Measurements from ENCODE around the gene ERAS.
A peak's percentile ranks its signal among the peaks of the same experiment; 100 is the strongest.
"Not testable (repeated sequence)": the region's sequence is repeated elsewhere in the genome, so short reads cannot be mapped to it uniquely, and the experiment has no call there.

ERAS gene

GRCh38 chrX:48831909-48832291, 5.6 kb downstream of the ERAS start:
- H3K4me3 ChIP-seq = no peak overlapping the region
- TF ChIP-seq EZH2 (IDR thresholded peaks at IDR 0.05) (no peak), POLR2AphosphoS5 (IDR thresholded peaks at IDR 0.05; ENCODE audit: borderline replicate concordance, low read depth, low read length) (no peak), FOXP2 (optimal IDR thresholded peaks at IDR 0.05; ENCODE audit: control extremely low read depth, extremely low read length, insufficient read depth) (no peak)
- no peak overlapping the region for H3K9ac ChIP-seq (ENCODE audit: insufficient read length)
- no peaks in the 10 kb centered on the region for H3K36me3 ChIP-seq (ENCODE audit: insufficient read depth, low read length)
- H3K9me3 ChIP-seq (ENCODE audit: low read depth, low read length) = no peaks in the 10 kb centered on the region
- H3K27ac ChIP-seq = no peak overlapping the region
- DNase-seq (ENCODE audit: low read depth, low spot score) = no peak

- TF ChIP-seq POLR2AphosphoS5 (IDR thresholded peaks at IDR 0.05; ENCODE audit: borderline replicate concordance, low read depth, low read length) = no peak
- H3K36me3 ChIP-seq (ENCODE audit: insufficient read depth, low read length) = no peaks in the 10 kb centered on the region
- H3K4me3 ChIP-seq = no peak overlapping the region
- H3K27ac ChIP-seq = no peak overlapping the region
- no peak for DNase-seq (ENCODE audit: low read depth, low spot score)
- no peaks in the 10 kb centered on the region for H3K9me3 ChIP-seq (ENCODE audit: low read depth, low read length)
- H3K9ac ChIP-seq (ENCODE audit: insufficient read length) = no peak overlapping the region
Measured at GRCh38 chrX:48833542-48834138, 7.3 kb downstream of the ERAS start.

GRCh38 chrX:48834383-48834709, 8.0 kb downstream of the ERAS start:
- H3K9me3 ChIP-seq (ENCODE audit: low read depth, low read length) = no peaks in the 10 kb centered on the region
- peak overlapping the region; percentile 79 for H3K4me3 ChIP-seq
- H3K9ac ChIP-seq (ENCODE audit: insufficient read length) = no peak overlapping the region
- TF ChIP-seq POLR2AphosphoS5 (IDR thresholded peaks at IDR 0.05; ENCODE audit: borderline replicate concordance, low read depth, low read length) = no peak
- TF ChIP-seq FOXP2 (optimal IDR thresholded peaks at IDR 0.05; ENCODE audit: control extremely low read depth, extremely low read length, insufficient read depth) = no peak
- no peak for TF ChIP-seq EZH2 (IDR thresholded peaks at IDR 0.05)
- H3K27ac ChIP-seq = no peak overlapping the region
- H3K36me3 ChIP-seq (ENCODE audit: insufficient read depth, low read length) = no peaks in the 10 kb centered on the region
- no peak for DNase-seq (ENCODE audit: low read depth, low spot score)

- TF ChIP-seq FOXP2 (optimal IDR thresholded peaks at IDR 0.05; ENCODE audit: control extremely low read depth, extremely low read length, insufficient read depth) = no peak
- TF ChIP-seq POLR2AphosphoS5 (IDR thresholded peaks at IDR 0.05; ENCODE audit: borderline replicate concordance, low read depth, low read length) = no peak
- TF ChIP-seq EZH2 (IDR thresholded peaks at IDR 0.05) = no peak
- H3K4me3 ChIP-seq = peak within 1 kb of the TSS; percentile 79
- no peak for DNase-seq (ENCODE audit: low read depth, low spot score)
- H3K27ac ChIP-seq = no peak within 1 kb of the TSS
- peak within 1 kb of the TSS; percentile 45 for H3K9ac ChIP-seq (ENCODE audit: insufficient read length)
- H3K36me3 ChIP-seq (ENCODE audit: insufficient read depth, low read length) = no peaks in the 10 kb centered on the region
- H3K9me3 ChIP-seq (ENCODE audit: low read depth, low read length) = no peaks in the 10 kb centered on the region
Measured at GRCh38 chrX:48835524-48836329, 9.4 kb downstream of the ERAS start, which contains the start of gene PCSK1N. Gene PCSK1N (minus strand): TSS chrX:48835610. CDS start chrX:48835532, 78 bp downstream.

- no peaks in the 10 kb centered on the region for H3K9me3 ChIP-seq (ENCODE audit: low read depth, low read length)
- H3K4me3 ChIP-seq = no peak overlapping the region
- H3K36me3 ChIP-seq (ENCODE audit: insufficient read depth, low read length) = no peaks in the 10 kb centered on the region
- TF ChIP-seq EZH2 (IDR thresholded peaks at IDR 0.05) = no peak
- TF ChIP-seq FOXP2 (optimal IDR thresholded peaks at IDR 0.05; ENCODE audit: control extremely low read depth, extremely low read length, insufficient read depth) = no peak
- no peak for TF ChIP-seq POLR2AphosphoS5 (IDR thresholded peaks at IDR 0.05; ENCODE audit: borderline replicate concordance, low read depth, low read length)
- no peak for DNase-seq (ENCODE audit: low read depth, low spot score)
- no peak overlapping the region for H3K27ac ChIP-seq
- no peak overlapping the region for H3K9ac ChIP-seq (ENCODE audit: insufficient read length)
Measured at GRCh38 chrX:48839686-48840085, 13.4 kb downstream of the ERAS start.

- Histone ChIP-seq H3K9me3 (ENCODE audit: low read depth, low read length) (no peaks in the 10 kb centered on the region), H3K27ac (no peak overlapping the region), H3K4me3 (no peak overlapping the region), H3K36me3 (ENCODE audit: insufficient read depth, low read length) (no peaks in the 10 kb centered on the region), H3K9ac (ENCODE audit: insufficient read length) (no peak overlapping the region)
- TF ChIP-seq EZH2 (IDR thresholded peaks at IDR 0.05) (no peak), FOXP2 (optimal IDR thresholded peaks at IDR 0.05; ENCODE audit: control extremely low read depth, extremely low read length, insufficient read depth) (no peak), POLR2AphosphoS5 (IDR thresholded peaks at IDR 0.05; ENCODE audit: borderline replicate concordance, low read depth, low read length) (no peak)
- DNase-seq (ENCODE audit: low read depth, low spot score) = no peak
Measured at GRCh38 chrX:48848847-48849246, 22.5 kb downstream of the ERAS start.

GRCh38 chrX:48852857-48853256, 26.5 kb downstream of the ERAS start:
- H3K9me3 ChIP-seq (ENCODE audit: low read depth, low read length) = no peaks in the 10 kb centered on the region
- TF ChIP-seq FOXP2 (optimal IDR thresholded peaks at IDR 0.05; ENCODE audit: control extremely low read depth, extremely low read length, insufficient read depth) (no peak), EZH2 (IDR thresholded peaks at IDR 0.05) (no peak), POLR2AphosphoS5 (IDR thresholded peaks at IDR 0.05; ENCODE audit: borderline replicate concordance, low read depth, low read length) (no peak)
- no peaks in the 10 kb centered on the region for H3K36me3 ChIP-seq (ENCODE audit: insufficient read depth, low read length)
- H3K9ac ChIP-seq (ENCODE audit: insufficient read length) = no peak overlapping the region
- no peak for DNase-seq (ENCODE audit: low read depth, low spot score)
- no peak overlapping the region for H3K4me3 ChIP-seq
- no peak overlapping the region for H3K27ac ChIP-seq

- H3K9ac ChIP-seq (ENCODE audit: insufficient read length); H3K9me3 ChIP-seq (ENCODE audit: low read depth, low read length); H3K36me3 ChIP-seq (ENCODE audit: insufficient read depth, low read length); H3K27ac ChIP-seq; H3K4me3 ChIP-seq; DNase-seq (ENCODE audit: low read depth, low spot score): not testable (repeated sequence)
Measured at GRCh38 chrX:48853494-48853893, 27.2 kb downstream of the ERAS start.

- not testable (repeated sequence) for H3K9me3 ChIP-seq (ENCODE audit: low read depth, low read length); H3K9ac ChIP-seq (ENCODE audit: insufficient read length); H3K27ac ChIP-seq; H3K36me3 ChIP-seq (ENCODE audit: insufficient read depth, low read length); H3K4me3 ChIP-seq; DNase-seq (ENCODE audit: low read depth, low spot score)
Measured at GRCh38 chrX:48854121-48854804, 27.9 kb downstream of the ERAS start.

All from SK-N-MC (cell line).